ENCODE measurements around the gene OMG. TPM values are rescaled to one million over a fixed set of nuclear protein-coding genes. Genes with fewer than 3 reads are reported as not detected.

Gene OMG
- total and polyA plus RNA-seq, 2 donors (not counting 3 experiments of a cell fraction or from before 2014, with no cell fraction given), result 0.86 TPM; not detected in 1

GRCh38 chr17:31260151-31260550, 36.9 kb downstream of the OMG start:
- no peak overlapping the region for H3K9ac ChIP-seq (replicated peaks; ENCODE audit: extremely low read depth, insufficient read depth, low read length)
- FAIRE-seq (no peak), DNase-seq (ENCODE audit: low read depth, low spot score) (no peak)
- H3K4me3 ChIP-seq (replicated peaks in 1 of 3; ENCODE audit: insufficient read depth in 1 of 3, low read depth in 1 of 3, low read length in 3 of 3), result no peak overlapping the region
- peaks cover 10% of the 10 kb centered on the region for H3K4me1 ChIP-seq (ENCODE audit: control insufficient read depth, extremely low read depth, insufficient read depth, low read length)
- H3K36me3 ChIP-seq (ENCODE audit: control insufficient read depth in 2 of 2, extremely low read depth in 1 of 2, insufficient read depth in 2 of 2, low read length in 2 of 2), result no peaks in the 10 kb centered on the region
- intact Hi-C loops (cut with micrococcal nuclease) (no loop called here), dilution Hi-C loops (cut with MboI; ENCODE audit: extremely low pct_ligation_motif_present, low sequenced_read_pairs) (no loop called here)
- CTCF ChIA-PET, result interaction anchor here (1.8 kb wide), 1 partner anchor 9 kb away, joined by 4 read pairs; no protein-coding TSS in a partner anchor
- no peaks in the 10 kb centered on the region for H3K79me2 ChIP-seq (ENCODE audit: control insufficient read depth, insufficient read depth, low read length)
- H3K27me3 ChIP-seq (ENCODE audit: control insufficient read depth in 2 of 2, insufficient read depth in 2 of 2, low read length in 2 of 2), result no peaks in the 10 kb centered on the region
- POLR2A ChIA-PET, result no interaction called here
- H3K27ac ChIP-seq (ENCODE audit: insufficient read depth, low read depth, low read length), result no peak overlapping the region
- no peaks in the 10 kb centered on the region for H3K9me1 ChIP-seq (replicated peaks; ENCODE audit: control insufficient read depth, extremely low read depth, insufficient read depth, low read length)
- H3K4me2 ChIP-seq (ENCODE audit: insufficient read depth, low read length), result no peak overlapping the region
- no peaks in the 10 kb centered on the region for H4K20me1 ChIP-seq (replicated peaks; ENCODE audit: control insufficient read depth, extremely low read depth, insufficient read depth, low read length)
- H2AFZ ChIP-seq (ENCODE audit: low read depth, low read length), result no peak overlapping the region
- TF ChIP-seq JUN (IDR thresholded peaks at IDR 0.05; ENCODE audit: borderline replicate concordance, insufficient read depth, insufficient read length, low read depth) (no peak), MYC (IDR thresholded peaks at IDR 0.05; ENCODE audit: low read depth, low read length) (no peak), POLR2A (IDR thresholded peaks at IDR 0.05; ENCODE audit: low read depth, low read length) (no peak), GATA2 (IDR thresholded peaks at IDR 0.05; ENCODE audit: insufficient read depth, insufficient read length, low read depth, low read length) (no peak), FOS (IDR thresholded peaks at IDR 0.05; ENCODE audit: borderline replicate concordance, insufficient read depth, low read length) (no peak), EZH2 (IDR thresholded peaks at IDR 0.05; ENCODE audit: borderline replicate concordance, low read depth, low read length, severe bottlenecking) (no peak), POLR2AphosphoS5 (IDR thresholded peaks at IDR 0.05; ENCODE audit: insufficient read depth, low read depth, low read length) (no peak)
- TF ChIP-seq, protein P1, sequence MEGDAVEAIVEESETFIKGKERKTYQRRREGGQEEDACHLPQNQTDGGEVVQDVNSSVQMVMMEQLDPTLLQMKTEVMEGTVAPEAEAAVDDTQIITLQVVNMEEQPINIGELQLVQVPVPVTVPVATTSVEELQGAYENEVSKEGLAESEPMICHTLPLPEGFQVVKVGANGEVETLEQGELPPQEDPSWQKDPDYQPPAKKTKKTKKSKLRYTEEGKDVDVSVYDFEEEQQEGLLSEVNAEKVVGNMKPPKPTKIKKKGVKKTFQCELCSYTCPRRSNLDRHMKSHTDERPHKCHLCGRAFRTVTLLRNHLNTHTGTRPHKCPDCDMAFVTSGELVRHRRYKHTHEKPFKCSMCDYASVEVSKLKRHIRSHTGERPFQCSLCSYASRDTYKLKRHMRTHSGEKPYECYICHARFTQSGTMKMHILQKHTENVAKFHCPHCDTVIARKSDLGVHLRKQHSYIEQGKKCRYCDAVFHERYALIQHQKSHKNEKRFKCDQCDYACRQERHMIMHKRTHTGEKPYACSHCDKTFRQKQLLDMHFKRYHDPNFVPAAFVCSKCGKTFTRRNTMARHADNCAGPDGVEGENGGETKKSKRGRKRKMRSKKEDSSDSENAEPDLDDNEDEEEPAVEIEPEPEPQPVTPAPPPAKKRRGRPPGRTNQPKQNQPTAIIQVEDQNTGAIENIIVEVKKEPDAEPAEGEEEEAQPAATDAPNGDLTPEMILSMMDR (IDR thresholded peaks at IDR 0.05; ENCODE audit: extremely low read depth in 1 of 2, insufficient read depth in 1 of 2, low read depth in 1 of 2, low read length in 2 of 2), result no peak
- TF ChIP-seq, protein P2, sequence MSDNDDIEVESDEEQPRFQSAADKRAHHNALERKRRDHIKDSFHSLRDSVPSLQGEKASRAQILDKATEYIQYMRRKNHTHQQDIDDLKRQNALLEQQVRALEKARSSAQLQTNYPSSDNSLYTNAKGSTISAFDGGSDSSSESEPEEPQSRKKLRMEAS (IDR thresholded peaks at IDR 0.05; ENCODE audit: insufficient read depth, insufficient read length), result no peak
- no peaks in the 10 kb centered on the region for H3K9me3 ChIP-seq (replicated peaks; ENCODE audit: control insufficient read depth, insufficient read depth, low read length)
- no TSS peak for BruUV-seq (replicated peaks)
